Activated T-helper 9 cell treated with anti-CD3 and anti-CD28 coated beads, Interleukin-2, amount 50 U/mL, for 16 hours (primary cell): ENCODE measurements around the gene BMP7.
"Not testable (repeated sequence)": the region's sequence is repeated elsewhere in the genome, so short reads cannot be mapped to it uniquely, and the experiment has no call there.

Experiments
- DNase-seq: peaks from one replicate; pipeline ENCODE4 v3.0.0-alpha.2; 2020; ENCODE audit warnings: low read depth

BMP7 gene

DNA sequence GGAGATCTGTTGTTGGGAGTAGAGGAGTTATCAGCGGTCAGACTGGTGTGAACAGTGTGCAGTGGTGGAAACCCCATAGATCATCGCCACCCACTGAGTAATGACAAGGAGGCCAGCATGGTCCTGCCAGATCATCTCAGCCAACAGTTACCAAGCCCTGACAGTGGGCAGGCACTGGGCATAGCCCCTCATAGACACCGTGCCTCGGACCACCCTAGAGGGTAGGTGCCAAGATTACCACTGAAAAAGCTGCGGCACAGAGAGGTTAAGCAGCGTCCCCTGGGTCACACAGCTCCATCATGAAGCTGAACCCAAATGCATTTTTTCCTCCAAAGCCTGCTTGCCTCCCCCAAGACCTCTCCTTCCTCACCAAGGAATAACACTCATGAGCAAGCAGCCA lies 21.5 kb upstream of the BMP7 start:
- no peak for DNase-seq

DNA sequence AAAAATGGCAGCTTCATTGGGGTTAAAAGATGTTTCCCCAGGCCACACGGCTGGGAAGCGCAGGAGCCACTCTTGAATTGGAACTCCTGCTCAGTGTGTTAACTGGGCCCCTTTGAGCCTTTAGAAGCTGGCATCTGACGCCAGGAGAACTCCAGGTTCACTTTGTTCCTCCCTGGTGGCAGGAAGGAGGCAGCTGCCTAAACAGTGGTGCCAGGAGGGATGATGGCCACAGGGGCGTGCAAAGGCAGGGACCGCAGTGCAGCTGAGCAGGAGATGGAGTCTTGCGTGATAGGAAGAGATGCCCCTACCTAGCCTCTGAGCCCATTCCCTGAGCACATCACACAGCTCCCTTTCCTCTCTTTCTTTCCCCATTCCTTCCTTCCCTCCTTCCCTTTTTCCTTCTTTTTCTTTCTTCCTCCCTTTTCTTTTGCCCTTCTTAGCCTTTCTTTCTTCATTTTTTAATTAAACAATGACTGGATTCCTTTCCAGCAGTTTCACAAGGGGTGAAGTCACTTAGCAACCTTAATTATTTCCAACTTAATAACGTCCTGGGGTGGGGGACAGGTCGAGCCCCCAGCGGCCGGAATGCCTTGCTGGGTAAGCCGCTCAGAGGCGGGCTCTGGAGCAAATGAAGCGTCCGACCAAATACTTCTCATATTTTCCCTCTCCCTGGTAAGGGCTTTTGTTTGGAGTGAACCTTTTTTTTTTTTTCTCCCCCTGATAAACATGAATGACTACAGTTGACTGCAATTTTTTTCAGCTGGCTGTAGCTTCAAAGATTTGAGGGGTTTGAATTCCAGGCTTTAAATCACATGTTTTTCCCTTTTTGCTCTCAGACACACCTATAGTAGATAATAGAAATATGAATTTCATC lies 20.8 kb upstream of the BMP7 start:
- no peak for DNase-seq

- DNase-seq: no peak
Observed at GRCh38 chr20:57283860-57284259, 17.4 kb upstream of the BMP7 start.

DNA sequence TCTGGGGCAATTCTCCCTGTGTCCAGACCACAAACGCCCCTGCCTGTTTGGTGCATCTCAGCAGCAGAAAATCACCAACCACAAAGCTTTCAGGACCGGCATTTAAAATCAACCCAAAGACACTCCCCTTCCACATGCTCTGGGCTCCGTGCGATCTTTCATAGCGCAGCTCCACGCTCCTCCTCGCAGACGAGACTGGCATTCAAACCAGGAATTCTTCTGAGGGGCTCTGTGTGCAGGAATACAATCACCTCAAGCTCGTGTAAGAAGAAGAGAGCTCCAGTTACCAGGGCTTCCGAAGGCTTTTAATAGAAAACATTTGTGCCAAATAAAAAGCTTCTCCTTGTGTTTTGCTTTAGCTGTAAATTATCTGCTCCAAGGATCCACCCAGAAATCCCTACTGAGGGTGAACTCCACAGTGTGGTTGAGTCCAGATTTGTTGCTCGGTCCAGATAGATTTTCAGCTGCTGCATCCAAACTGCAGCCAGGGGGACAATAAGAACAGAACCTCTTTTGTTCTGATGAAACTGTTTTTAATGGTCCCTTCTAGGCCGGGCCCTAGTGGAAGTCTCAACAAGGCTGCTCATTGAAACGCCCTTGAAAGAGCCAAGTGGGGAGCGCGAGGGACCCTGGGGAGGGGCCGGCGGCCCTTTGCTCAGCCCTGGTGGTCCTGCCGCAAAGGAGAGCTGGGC lies 16.4 kb upstream of the BMP7 start:
- no peak for DNase-seq

- no peak for DNase-seq
Observed at GRCh38 chr20:57281900-57282299, 15.5 kb upstream of the BMP7 start.

DNA sequence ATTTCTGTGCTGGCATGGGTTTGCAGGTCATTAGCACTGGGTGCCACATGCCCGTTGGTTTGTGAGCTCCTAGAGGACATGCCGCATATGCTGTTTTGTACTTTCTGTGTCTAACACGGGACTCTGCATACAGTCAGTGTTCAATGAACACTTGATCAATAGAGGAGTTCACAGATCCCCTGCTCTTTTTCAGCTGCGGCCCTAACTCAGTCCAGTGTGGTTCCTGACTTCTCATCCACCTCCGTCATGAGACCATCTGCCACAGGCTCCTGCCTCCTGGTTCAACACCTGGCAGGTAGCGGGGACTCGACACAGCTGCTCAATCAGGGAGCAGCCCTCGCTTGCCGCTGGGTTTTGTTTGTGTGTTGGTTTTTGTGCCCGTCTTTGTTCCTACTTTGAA lies 13.8 kb upstream of the BMP7 start:
- DNase-seq: no peak

DNA sequence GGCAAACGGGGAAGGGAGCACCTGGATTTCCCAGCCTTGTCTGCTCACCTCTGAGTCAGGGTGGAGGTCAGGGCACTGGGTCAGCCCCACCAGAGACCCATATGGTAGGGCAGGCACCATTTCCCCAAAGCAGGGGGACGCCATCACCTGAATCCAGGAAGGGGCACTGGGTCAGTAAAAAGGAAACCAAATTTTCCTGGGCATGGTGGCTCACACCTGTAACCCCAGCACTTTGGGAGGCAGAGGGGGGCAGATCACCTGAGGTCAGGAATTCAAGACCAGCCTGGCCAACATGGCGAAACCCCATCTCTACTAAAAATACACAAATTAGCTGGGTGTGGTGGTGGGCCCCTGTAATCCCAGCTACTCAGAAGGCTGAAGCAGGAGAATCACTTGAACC lies 13.1 kb upstream of the BMP7 start:
- DNase-seq: not testable (repeated sequence)

DNA sequence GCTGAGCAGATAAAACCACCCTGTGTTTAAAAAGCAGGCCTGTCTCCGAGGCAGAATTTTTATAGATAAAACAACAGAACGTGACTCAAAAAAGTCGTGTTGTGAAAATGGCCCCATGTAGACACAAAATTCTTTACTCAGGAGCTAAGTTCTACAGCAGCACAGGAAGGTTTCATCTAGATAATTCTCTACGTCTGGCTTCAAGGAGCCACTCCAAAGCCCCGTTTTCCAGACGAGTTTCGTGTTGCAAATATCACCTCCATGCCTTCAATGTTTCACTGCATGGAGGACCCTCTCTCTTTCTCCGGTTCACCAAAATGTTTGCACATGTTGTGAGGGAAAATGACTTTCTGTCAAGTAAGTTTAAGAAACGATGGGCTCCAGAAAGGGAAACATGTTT lies 12.0 kb upstream of the BMP7 start:
- DNase-seq: no peak

DNA sequence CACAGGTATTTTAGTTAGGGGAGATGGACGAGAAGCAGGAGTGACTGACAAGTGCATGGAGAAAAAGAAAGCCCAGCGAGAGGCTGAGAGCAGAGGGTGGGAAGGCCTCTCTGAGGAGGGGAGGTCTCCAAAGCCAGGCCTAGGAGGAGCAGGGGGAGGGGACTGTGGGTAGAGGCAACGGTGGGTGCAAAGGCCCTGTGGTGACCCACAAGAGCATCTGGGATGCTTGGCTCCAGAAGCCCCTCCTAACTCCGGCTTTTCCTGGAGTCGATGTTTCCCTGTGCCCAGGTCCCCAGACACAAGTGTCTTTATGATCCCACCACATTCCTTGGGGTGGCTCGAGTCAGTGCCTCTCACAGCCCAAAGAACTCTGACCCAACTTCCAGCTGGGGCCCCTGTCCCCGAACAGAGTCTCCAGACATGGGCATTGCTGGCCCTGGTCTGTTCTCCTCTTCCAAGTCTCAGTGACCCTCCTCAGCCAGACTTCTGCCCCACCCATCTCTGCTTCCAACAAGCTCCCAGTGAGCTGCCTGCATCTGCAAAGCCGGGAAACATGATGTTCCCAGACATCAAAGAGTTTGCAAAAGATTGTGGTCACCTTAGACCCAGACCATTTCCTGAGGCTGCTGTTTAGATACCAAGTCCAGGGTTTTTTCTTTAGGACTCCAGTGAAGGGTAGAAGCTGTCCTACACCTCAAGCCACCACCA lies 11.1 kb upstream of the BMP7 start:
- no peak for DNase-seq

DNA sequence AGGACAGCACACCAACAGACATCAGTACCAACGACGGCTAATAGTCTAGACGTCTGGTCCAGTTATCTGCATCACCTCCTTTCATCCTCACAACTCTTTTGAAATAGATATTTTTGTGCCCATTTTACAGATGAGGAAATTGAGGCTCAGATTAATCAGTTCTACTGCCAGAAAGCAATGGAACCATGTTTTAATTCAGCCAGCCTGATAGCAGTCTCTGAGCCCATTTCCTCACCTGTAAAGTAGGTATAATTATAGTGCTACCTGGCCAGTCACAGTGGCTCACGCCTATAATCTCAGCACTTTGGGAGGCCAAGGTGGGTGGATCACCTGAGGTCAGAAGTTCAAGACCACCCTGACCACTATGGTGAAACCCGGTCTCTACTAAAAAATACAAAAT lies 9.8 kb upstream of the BMP7 start:
- DNase-seq: no peak

- DNase-seq: no peak
Observed at GRCh38 chr20:57275813-57276212, 9.4 kb upstream of the BMP7 start.

DNA sequence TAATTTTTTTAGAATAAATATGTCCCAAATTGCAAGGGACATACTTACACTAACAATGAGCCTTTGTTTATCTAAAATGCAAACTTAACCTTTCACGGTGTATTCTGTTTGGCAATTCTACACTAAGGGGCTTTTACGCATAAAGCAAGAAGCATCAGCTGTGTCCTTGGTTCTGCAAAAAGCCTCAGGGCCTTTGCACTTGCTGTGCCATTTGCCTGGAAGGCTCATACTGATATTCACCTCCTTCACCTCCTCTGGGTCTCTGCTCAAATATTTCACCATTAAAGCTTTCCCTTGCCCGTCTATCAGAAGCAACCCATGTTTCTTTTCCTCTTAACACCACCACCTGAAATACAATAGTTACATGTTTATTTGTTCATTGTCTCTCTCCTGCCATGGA lies 8.9 kb upstream of the BMP7 start:
- DNase-seq: no peak

DNA sequence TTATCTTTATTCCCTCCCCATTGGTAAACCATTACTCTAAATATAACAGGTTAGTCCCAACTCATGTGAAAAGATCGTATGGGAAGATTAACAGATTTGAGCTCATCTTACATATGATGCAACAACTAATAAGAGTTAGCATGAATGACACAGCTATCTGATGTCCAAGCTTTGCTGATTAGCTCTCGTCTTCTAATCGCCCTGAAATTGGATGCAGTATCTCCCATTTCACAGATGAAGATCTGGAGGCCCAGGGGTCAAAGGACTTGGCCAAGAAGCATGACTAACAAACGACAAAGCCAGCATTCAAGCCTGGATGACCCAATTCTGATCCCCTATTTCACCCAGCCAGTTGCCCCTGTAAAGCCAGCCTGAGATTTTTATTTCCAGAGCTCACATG lies 8.4 kb upstream of the BMP7 start:
- no peak for DNase-seq

GRCh38 chr20:57274299-57274698 lies 7.9 kb upstream of the BMP7 start:
- no peak for DNase-seq

DNA sequence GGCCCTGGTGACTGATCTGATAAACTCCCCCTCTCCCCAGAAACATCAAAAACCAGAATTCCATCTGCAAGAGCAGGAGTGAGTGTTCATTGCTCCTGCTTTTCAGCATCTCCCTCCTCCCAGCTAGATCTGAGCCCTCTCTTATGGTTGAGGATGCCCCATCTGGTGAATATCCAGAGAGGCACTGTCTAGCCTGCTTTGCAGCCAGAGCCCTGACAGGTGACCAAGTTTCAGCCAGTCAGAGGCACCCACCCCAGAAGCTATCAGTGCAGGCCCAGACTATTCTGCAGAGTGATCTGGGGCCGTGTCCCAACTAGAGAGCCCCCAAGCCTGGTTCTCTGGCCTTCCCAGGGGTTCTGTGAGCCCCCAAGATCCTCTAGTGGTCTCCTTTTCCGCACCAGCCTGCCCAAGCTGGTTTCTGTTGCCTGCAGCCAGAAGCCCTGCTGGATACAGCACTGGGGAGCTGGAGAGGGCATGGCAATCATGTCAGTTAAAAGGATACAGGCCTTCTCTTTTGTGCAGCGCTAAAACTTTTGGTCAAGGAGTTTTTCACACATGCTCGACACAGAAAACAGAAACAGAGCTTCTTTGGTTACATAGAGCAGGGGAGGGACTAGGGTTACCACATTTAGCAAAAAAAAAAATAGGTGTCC lies 6.6 kb upstream of the BMP7 start:
- DNase-seq: no peak

DNA sequence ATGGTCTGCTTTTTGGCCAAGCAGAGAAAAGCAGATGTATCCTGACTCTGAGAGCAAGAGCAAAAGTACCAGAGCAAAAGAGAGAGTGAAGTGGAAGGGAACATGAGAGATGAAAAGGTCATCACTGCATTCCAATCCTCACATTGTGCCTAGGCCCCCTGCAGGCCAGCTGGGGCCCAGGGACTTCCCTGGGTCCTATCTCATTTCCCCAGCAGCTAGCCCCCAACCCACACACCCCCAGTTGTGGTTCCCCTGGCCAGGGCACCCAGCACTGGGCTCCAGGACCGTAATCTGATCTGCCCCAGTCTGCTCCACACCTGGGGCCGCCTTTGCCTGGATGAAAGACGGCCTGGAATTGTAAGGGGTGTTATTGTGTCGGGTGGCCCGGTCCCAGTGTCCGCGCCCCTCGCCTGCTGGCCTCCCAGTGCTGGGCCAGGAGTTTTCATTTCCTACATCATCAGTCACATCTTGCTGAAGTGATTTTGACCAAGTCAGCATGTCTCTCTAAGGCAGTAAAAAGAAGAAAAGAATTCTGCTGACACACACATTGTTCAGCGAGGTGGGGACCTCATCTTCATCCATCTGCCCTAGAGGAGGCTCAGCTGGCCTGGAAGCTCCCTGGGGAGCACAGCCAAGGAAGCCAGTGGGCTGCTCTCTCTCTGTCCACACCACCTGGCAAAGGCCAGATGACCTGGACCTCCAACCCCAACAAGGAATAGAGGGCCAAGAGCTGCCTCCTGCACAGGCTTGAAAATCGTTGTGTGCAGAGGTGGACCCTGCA lies 4.0 kb upstream of the BMP7 start:
- no peak for DNase-seq

- no peak for DNase-seq
Observed at GRCh38 chr20:57269148-57269984, 2.9 kb upstream of the BMP7 start.

- DNase-seq: no peak
Observed at GRCh38 chr20:57268399-57269076, 2.1 kb upstream of the BMP7 start.

GRCh38 chr20:57267158-57267821 lies 849 bp upstream of the BMP7 start:
- no peak for DNase-seq

DNA sequence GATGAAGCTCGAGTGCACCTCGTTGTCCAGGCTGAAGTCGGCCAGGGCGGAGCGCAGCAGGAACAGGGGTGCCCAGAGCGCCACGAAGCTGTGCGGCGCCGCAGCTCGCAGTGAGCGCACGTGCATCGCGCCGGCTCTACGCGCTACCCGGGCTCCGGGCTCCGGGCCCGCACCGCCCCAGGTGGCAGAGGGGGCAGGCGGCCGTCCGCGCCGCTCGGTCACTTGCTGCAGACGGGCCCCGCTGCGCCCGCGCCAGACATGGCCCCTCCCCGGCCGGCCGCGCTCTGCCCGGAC lies 497 bp downstream of the BMP7 start:
- DNase-seq: no peak
